NCI-H748 treated with DMSO at 0.1 percent for 48 hours (cell line): Measurements from ENCODE around the gene AFG1L.
"Not testable (repeated sequence)": the region's sequence is repeated elsewhere in the genome, so short reads cannot be mapped to it uniquely, and the experiment has no call there.

ENCODE experiments used
- DNase-seq: peaks from one replicate; lab custom pipeline; 2025; lab: John Stamatoyannopoulos, UW

Gene AFG1L

GRCh38 chr6:108291091-108291490, 3.8 kb upstream of the AFG1L start:
- no peak for DNase-seq

- not testable (repeated sequence) for DNase-seq
Measured at GRCh38 chr6:108292561-108292960, 2.3 kb upstream of the AFG1L start.

GRCh38 chr6:108293527-108294296, 1.1 kb upstream of the AFG1L start:
- DNase-seq = no peak

GRCh38 chr6:108294297-108294726, 542 bp upstream of the AFG1L start:
- DNase-seq = no peak

- DNase-seq = no peak
Measured at GRCh38 chr6:108295676-108296075, 822 bp downstream of the AFG1L start.

- DNase-seq = no peak
Measured at GRCh38 chr6:108302386-108302785, 7.5 kb downstream of the AFG1L start.

GRCh38 chr6:108304646-108305045, 9.8 kb downstream of the AFG1L start:
- DNase-seq = no peak

GRCh38 chr6:108308641-108309040, 13.8 kb downstream of the AFG1L start:
- not testable (repeated sequence) for DNase-seq

GRCh38 chr6:108309844-108310243, 15.0 kb downstream of the AFG1L start:
- DNase-seq = no peak

- DNase-seq = no peak
Measured at GRCh38 chr6:108312605-108313004, 17.8 kb downstream of the AFG1L start.

GRCh38 chr6:108321253-108321747, 26.4 kb downstream of the AFG1L start:
- no peak for DNase-seq

GRCh38 chr6:108322728-108323127, 27.9 kb downstream of the AFG1L start:
- DNase-seq = no peak

- DNase-seq = no peak
Measured at GRCh38 chr6:108323710-108324466, 29.0 kb downstream of the AFG1L start.

- DNase-seq = not testable (repeated sequence)
Measured at GRCh38 chr6:108330221-108330785, 35.4 kb downstream of the AFG1L start.

GRCh38 chr6:108330806-108331205, 36.0 kb downstream of the AFG1L start:
- DNase-seq = no peak

GRCh38 chr6:108331982-108332381, 37.1 kb downstream of the AFG1L start:
- DNase-seq = no peak

- no peak for DNase-seq
Measured at GRCh38 chr6:108336971-108337370, 42.1 kb downstream of the AFG1L start.

- DNase-seq = no peak
Measured at GRCh38 chr6:108337721-108338120, 42.9 kb downstream of the AFG1L start.

GRCh38 chr6:108341372-108341771, 46.5 kb downstream of the AFG1L start:
- no peak for DNase-seq

- no peak for DNase-seq
Measured at GRCh38 chr6:108343894-108344293, 49.0 kb downstream of the AFG1L start.

- no peak for DNase-seq
Measured at GRCh38 chr6:108348655-108349349, 53.9 kb downstream of the AFG1L start.

GRCh38 chr6:108350528-108350927, 55.7 kb downstream of the AFG1L start:
- no peak for DNase-seq
